GM12874 (cell line): Measurements from ENCODE around the gene MAP2K5.

Source experiments
- TF ChIP-seq, protein P1 (sequence below): IDR thresholded peaks from 2 replicates; pipeline ENCODE4 v1.5.1; 2011; ENCODE audit warnings: low read depth, mild to moderate bottlenecking, control low read depth, low read length, moderate library complexity; ENCODE audit not compliant: insufficient read depth

The MAP2K5 gene

DNA sequence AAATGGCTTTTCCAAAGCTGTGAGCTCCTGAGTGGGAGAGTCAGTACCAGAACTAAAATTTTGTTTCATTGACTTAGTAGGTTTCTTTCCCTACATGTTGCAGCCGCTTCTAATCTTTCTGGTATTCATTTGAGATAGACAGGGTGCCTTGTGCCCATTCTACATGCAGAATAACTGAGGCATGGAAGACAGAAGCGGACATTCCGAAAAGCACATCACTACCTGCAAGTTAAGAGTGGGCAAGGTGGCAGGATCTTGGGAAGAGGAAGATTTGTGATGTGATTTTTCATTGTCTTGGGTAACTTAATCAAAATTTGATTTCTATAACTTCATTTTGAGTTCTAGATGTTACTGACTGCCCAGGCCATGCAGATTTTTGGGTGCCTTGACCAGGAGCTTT lies 2.0 kb downstream of the MAP2K5 start:
- TF ChIP-seq, protein P1, sequence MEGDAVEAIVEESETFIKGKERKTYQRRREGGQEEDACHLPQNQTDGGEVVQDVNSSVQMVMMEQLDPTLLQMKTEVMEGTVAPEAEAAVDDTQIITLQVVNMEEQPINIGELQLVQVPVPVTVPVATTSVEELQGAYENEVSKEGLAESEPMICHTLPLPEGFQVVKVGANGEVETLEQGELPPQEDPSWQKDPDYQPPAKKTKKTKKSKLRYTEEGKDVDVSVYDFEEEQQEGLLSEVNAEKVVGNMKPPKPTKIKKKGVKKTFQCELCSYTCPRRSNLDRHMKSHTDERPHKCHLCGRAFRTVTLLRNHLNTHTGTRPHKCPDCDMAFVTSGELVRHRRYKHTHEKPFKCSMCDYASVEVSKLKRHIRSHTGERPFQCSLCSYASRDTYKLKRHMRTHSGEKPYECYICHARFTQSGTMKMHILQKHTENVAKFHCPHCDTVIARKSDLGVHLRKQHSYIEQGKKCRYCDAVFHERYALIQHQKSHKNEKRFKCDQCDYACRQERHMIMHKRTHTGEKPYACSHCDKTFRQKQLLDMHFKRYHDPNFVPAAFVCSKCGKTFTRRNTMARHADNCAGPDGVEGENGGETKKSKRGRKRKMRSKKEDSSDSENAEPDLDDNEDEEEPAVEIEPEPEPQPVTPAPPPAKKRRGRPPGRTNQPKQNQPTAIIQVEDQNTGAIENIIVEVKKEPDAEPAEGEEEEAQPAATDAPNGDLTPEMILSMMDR: no peak

DNA sequence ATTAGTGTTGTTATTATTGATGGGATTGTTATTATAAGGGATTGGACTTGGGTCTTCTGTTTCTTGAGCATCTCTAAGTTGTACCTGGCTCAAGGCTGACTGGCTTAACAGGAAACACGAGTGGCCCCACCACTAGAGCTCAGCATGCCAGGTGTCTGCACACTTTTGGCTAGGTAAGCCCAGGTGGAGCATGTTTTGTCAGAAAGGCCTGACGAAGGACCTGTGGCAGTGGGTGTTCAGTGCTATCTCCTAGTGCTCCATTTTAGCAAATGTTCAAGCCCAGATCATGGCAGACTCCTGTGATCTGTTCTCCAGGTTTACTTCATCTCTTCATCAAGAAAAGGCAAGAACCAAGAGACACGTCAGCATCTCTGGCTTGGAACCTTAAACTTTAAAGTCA lies 3.4 kb downstream of the MAP2K5 start:
- TF ChIP-seq, protein P1: no peak

DNA sequence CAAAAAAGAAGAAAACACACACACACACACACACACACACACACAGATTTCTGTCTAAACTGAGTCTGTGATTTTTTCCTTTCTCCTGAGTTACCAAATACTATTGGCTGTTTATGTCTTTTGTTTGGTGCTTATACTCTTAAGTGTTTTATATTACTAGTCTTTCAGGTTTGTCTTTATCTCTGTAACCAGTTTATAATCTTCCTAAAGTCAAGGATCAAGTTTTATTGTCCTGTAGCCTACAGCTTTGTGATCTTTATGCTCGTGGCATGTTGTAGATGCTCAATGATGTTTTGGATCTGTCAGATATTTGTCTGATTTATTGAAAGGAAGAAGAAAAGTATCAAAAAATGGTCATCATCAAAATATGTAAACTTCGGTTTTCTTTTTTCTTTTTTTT lies 4.6 kb downstream of the MAP2K5 start:
- TF ChIP-seq, protein P1: no peak

DNA sequence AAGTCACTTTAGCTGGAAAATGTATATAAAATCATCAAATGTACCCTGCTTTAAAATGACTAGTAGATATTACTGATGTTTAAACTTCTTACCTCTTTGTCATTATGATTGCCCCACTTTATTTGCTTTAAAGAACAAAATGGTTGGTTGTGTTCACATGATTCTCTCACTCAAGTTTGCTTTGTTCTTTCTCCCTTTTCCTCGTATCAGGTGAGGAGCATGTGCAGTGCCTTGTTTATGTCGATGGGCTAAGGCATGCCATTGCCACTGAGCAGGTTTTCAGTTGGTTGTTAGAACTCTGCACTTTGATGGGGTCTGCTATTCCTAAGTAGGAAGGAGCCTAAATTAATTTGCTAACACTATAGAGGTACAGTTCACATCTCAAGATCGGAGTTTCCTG lies 5.3 kb downstream of the MAP2K5 start:
- TF ChIP-seq, protein P1: no peak

DNA sequence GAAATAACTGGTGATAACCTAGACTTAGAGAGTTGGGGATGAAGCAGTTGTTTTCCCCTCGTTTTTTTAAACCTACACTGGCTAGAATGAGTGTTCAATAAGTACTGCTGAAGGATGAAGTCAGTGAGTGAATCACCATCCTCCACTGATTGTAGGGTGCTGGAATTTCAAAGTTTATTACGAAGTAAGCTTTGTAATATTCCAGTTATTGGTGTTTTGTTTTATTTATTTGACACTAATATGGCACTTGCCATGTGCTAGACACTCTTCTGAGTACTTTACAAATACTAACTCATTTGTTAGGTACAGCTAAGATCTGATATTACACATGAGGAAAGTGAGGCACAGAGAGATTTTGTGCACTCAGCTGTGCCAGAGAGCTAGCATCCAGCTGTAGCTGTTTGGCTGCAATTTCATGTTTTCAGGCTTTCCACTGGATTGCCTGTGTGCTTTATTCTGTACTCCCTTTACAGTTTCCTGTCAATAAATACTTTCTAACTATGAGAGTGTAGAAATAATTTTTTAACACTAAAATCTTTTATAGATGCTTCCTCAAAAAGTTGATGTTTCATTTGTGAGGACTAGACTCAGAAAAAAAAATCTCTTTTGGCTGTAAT lies 5.8 kb downstream of the MAP2K5 start:
- TF ChIP-seq, protein P1: no peak

DNA sequence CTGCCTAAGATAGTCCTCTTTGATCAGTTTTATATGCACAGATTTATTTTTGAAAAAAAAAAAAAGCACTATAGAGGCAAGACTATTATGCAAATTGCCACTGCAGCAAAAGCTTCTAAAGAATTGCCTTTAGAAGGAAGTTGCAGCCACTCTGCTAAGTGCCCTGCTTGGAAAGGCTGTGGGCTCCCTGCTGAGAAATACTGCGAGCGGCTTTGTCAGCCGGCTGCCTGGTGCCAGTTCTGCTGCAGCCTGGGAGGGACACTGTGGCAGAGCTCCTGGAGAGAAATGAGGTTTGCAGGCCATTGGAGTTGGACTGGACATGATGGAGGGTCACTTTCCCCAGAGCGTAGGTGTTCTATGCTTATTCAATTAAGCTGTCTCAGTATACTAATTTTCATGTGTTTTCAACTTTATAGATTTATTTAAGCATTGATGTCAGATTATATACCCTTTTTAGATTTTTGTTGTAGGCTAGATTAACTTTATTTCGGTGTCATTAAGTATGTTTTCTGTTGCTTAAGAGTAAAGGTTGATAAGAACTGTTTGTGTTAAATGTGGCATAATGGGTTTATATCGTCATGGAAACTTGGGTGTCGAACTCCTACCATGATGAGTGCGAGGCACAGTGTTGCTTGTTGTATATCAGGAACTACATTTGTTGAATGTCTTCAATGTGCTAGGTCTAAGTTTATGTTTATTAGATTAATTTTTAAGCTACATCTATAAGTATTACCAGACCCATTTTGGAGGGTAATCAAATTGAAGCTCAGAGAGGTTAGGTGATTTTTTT lies 6.6 kb downstream of the MAP2K5 start:
- TF ChIP-seq, protein P1: no peak

DNA sequence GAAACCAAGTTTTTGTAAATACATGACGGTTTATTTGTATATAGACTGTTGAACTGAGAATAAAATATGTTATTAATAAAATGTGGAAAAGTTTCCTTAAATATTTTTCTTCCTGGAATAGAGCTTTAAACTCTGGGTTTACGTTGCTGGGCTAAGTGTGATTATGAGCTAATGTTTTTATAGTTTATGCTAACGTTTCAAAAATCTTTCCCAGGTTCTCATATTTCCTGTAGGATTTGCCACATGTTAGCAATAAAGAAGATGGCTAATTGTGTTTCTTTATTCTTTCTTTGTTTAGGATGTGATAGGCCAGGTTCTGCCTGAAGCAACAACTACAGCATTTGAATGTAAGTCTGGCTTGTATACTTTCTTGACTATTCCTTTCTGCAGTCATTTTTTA lies 7.2 kb downstream of the MAP2K5 start:
- TF ChIP-seq, protein P1: no peak
